Measurements from ENCODE around the gene A4GNT. TPM values are rescaled to one million over a fixed set of nuclear protein-coding genes. Genes with fewer than 3 reads are reported as not detected.
"Not testable (repeated sequence)": the region's sequence is repeated elsewhere in the genome, so short reads cannot be mapped to it uniquely, and the experiment has no call there.

Gene A4GNT
- polyA plus RNA-seq, 3 donors: 0.85 to 3.3 (median 1.00) TPM

DNA sequence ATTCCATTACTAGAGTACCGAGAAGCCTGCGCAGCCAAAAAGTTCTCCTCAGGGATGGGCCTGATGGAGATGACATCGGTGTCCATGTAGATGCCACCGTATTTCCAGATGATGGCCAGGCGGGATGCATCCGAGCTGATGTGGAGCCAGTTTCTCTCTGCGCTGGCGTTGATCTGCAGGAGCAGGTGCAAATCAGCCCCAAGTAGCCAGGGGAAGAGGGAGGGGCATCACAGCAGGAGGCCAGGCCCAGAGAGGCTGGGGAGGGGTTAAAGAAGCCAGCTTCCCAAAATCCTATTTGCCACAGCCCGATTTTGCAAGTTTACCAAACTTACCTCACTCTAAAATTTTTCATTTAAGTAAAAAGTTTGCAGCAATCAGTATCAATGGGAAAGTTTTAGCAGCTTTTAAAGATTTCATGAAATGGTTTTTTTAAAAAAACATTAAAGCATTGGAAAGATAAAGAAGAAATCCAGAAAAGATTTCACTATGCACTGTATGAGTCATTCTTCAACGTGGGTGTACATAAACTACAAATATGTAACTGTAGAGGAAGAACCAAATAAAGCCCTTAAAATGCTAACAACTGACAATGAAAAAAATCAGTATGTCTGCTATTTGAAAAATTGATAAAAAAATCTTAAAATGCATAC is 7.4 kb downstream of the A4GNT start:
- DNase-seq (ENCODE audit: extremely low read depth in 1 of 11, low read depth in 9 of 11, low spot score in 4 of 11): no peak

DNA sequence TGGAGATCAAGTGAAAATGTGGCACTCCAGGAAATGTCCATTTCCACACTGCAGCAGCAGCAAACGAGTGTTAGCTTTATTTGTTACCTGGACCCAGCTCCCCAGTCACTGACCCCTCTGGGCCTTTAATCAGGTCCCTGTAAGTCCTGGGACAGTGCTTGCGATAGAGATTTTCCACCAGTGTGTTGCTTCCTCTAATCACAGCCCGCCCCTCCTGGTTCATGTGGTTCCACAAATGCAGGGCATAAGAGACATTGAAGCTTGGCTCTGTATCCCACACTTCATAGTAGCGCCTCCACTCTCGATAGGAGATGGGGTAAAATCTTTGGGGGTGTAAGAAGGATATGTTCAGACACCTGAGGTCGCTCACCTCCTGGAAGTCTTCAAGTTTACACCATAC is 8.0 kb downstream of the A4GNT start:
- no peak for DNase-seq (ENCODE audit: extremely low read depth in 1 of 11, low read depth in 9 of 11, low spot score in 4 of 11)

DNA sequence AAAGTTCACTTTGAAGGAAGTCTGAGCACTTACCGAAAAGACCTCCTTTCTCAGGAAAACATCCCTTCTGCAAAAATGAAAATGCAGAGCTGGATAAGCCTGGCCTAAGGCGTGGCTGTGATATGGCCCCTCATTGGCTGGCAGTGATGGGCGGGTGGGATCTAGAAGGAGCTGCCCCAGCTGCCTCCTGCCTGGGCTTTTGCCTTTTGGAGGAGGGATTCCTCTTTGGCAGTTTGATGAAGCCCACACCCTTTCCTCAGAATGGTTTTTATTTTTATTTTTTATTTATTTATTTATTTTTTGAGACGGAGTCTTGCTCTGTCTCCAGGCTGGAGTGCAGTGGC is 12.8 kb downstream of the A4GNT start:
- no peak for DNase-seq (ENCODE audit: extremely low read depth in 1 of 11, low read depth in 9 of 11, low spot score in 4 of 11)

DNA sequence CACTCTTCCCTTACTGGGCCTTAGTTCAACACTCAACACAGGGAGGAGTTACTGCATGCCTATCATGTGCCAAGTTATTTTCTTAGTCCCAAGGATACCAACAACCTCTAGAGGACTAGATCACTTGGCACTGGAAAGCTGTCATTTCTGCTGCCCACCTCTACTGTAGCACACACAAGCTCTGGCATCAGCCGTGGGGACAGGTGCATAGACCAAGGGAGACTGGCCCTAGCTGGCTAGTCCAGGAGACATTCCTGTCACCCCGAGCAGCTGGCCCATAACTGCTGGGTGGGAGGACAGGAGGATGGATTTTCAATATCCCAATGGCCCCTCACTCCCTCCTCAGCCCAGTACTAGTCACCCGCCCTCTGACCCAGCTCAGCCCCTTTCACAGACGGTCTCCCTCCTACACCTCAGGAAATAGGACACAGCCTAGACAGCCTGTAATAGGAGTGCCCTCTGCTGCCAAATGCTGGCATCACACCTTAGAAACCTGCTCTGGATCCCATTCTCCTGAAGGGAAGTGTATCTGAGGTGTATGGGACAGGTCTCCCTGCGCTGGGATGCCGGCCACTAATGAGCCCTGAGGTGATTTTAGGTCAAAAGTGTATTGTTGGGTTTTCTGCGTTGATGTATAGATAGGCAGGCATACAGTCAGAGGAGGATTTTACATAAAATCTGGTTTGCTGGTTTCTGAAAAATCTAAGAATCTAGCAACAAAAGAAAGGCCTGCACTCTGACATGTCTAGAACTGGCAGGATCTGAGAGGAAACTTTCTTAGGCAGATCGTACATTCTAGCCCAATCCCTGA is 13.4 kb downstream of the A4GNT start:
- DNase-seq (ENCODE audit: extremely low read depth in 1 of 11, low read depth in 9 of 11, low spot score in 4 of 11): peak in 9 of 11 donors; percentile 33 to 72 (median 54)

DNA sequence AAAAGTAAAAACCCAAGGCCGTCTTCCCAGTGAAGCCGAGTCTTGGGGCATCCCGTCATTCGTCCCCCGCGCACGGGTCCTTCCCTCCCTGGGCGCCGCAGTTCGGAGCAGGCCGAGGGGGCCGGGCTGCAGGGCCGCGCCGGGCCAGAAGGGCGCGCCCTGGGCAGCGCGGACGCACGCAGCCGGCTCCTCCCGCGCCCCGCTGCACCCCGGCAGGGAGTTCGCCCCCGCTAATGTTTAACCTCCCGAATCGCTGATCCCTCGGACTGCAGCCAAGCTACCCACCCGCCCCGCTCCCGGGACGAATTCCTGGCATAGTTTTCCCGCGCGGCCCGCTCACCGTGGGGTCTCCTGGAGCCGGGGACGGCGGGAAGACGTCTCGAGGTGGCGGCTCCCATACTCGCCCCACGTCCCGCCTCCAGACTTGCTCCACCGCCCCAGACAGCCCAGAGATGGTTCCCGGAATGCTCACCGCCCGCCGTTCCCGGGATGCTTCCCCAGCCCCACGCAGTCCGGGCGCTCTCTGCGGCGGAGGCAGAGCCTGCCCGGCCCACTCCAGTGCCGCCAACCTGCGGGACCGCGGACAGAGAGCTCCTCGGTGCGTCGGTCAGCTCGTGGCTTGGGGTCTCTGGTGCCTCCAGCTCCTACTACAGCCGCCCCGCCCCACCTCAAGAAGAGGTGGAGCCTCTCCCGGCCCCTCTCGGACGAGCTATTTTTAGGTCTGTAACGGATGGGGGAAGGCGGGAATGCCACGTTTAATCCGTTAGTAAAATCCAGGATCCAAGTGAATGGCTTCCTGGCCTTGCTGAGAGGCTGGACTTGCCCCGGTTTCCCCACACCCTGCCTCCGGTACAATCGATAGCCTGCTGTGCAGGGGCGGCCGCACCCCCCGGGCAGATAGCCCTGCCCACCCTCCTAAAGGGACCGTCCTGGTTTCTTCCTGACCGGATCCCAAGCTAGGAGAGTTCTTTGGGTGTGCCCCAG is 16.9 kb downstream of the A4GNT start, which contains the start of gene DZIP1L:
Gene DZIP1L (minus strand): TSS at position 621 of the 984 bp plus-strand sequence. CDS start 11,637 bp downstream, outside the sequence.
- DNase-seq (ENCODE audit: extremely low read depth in 1 of 11, low read depth in 9 of 11, low spot score in 4 of 11): peak; percentile 24 to 71 (median 62)

DNA sequence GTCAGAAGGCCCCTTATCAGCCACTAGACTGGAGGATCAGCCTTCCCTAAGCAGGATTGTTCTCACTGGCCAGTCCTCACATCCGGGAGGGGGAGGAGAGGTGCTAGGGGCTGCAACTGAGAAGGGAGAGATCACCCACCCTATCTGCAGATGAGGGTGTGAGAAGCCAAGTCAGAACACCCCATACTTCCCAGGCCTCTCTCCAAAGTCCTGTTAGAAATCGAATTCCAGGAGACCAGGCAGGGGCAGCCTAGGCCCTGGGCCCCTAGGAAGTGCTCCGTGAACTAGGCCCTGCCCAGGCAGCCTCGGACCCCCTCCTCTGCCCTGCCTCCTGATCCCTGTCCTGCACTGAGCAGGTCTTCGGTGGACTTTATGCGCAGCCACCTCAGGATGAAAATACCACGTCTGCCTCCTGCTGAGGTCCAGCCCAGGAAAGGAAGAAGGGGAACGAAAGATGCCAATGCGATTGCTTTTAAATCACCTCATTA is 17.7 kb downstream of the A4GNT start:
- peak in 4 of 11 donors; percentile 10 to 23 (median 12) for DNase-seq (ENCODE audit: extremely low read depth in 1 of 11, low read depth in 9 of 11, low spot score in 4 of 11)

DNA sequence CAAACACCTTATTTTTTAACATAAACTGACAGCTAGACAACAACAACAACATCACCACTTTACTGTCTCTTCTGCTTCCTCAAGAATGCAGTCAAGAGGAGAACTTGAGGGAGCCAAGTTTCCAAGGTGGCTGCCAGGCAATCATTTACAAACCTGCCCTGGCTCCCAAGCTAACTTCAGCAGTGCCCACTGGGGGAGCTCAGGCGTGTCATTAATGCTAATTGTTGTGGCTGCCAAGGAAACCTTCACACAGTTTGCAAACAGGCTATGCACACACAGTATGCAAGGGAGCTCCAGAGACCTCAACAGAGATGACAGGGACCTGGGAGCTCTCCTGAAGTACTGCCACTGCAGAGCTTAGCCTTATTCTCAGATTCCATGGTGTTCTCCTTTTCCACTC is 18.9 kb downstream of the A4GNT start:
- peak in 10 of 11 donors; percentile 47 to 88 (median 62) for DNase-seq (ENCODE audit: extremely low read depth in 1 of 11, low read depth in 9 of 11, low spot score in 4 of 11)

DNA sequence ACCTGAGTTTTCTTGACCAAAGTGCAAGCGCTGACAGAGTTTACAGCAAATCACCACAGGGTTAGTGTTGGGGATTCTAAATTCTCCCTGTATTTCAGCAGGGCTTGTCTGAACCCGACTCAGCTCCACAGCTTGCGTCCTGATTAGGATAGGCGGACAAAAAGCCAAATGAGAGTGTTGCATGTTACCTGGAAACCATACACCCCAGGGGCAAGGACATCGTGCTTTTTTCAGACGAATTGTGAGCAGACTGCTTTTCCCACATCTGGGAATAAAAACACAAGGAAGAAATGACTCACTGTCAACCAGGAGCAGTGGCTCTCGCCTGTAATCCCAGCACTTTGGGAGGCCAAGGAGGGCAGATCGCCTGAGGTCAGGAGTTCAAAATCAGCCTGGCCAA is 19.8 kb downstream of the A4GNT start:
- DNase-seq (ENCODE audit: extremely low read depth in 1 of 11, low read depth in 9 of 11, low spot score in 4 of 11): no peak

DNA sequence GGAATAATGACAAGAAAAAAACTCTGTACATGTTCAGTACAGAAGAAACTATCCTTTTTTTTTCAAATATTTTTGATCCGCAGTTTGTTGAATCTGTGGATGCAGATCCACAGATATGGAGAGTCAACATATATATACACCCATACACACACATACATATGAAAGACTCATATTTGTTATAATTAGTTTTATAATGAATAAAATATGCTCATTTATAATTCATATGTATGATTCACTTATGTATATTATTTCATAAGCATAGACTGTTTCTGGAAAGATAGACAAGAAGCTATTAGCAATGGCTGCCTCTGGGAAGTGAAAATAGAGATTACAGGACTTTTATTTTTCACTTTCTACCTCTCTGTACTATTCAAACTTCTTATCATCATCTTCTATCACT is 26.6 kb downstream of the A4GNT start:
- DNase-seq (ENCODE audit: extremely low read depth in 1 of 11, low read depth in 9 of 11, low spot score in 4 of 11): no peak

DNA sequence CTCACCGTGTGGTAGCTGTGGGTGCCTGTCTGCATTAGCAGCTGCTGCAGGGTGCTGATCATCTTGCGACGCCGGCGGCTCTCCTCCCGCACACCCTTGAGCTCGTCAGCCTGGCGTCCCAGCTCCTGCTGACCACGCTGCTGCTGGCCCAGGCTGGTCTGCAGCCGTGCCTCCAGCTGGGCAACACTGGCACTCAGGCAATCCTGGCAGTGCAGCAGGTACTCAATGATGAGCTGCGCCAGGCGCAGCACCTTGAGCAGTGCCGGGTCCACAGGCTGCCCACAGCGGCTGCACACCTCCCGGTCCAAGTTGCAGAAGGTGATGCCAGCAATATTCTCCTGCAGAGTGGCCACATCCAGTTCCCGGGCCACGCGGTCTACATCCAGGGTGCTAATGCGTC is 28.7 kb downstream of the A4GNT start:
- DNase-seq (ENCODE audit: extremely low read depth in 1 of 11, low read depth in 9 of 11, low spot score in 4 of 11): no peak

DNA sequence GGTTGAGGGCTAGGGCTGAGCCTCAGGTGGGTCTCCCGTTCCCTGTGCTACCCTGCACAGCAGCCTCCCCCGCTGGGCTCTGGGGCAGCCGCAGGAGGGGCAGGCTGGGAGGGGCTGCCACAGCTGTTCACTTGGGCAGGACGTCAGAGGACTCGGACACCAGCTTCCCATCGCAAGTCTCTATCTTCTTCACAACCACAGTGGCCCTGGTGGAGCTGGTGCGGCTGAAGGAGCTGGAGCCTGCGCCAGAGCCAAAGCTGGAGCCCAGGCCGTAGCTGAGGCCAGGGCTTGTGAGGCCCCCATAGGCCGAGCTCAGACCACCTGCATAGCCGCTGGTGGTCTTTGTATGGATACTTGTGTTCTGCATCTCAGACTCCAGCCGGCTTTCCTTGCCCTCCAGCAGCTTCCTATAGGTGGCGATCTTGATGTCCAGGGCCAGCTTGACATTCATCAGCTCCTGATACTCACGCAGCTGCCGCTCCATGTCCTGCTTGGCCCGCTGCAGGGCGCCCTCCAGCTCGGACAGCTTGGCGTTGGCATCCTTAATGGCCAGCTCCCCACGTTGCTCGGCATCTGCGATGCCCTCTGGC is 30.7 kb downstream of the A4GNT start:
- DNase-seq (ENCODE audit: extremely low read depth in 1 of 11, low read depth in 9 of 11, low spot score in 4 of 11): not testable (repeated sequence)

DNA sequence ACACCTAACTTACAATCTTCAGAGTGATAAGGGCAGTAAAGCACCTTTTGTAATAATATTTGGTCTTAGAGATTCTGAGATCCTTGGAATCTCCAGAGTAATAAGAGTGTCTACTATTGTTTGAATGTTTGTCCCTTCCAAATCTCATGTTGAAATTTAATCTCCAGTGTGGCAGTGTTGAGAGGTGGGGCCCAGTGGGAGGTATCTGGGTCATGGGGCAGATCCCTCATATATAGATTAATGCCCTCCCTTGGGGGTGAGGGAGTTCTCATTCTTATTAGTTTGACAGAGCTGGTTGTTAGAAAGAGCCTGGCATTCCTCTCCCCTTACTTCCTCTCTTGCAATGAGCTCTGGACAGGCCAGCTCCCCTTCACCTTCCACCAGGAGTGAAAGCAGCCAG is 32.8 kb downstream of the A4GNT start:
- DNase-seq (ENCODE audit: extremely low read depth in 1 of 11, low read depth in 9 of 11, low spot score in 4 of 11): no peak

DNA sequence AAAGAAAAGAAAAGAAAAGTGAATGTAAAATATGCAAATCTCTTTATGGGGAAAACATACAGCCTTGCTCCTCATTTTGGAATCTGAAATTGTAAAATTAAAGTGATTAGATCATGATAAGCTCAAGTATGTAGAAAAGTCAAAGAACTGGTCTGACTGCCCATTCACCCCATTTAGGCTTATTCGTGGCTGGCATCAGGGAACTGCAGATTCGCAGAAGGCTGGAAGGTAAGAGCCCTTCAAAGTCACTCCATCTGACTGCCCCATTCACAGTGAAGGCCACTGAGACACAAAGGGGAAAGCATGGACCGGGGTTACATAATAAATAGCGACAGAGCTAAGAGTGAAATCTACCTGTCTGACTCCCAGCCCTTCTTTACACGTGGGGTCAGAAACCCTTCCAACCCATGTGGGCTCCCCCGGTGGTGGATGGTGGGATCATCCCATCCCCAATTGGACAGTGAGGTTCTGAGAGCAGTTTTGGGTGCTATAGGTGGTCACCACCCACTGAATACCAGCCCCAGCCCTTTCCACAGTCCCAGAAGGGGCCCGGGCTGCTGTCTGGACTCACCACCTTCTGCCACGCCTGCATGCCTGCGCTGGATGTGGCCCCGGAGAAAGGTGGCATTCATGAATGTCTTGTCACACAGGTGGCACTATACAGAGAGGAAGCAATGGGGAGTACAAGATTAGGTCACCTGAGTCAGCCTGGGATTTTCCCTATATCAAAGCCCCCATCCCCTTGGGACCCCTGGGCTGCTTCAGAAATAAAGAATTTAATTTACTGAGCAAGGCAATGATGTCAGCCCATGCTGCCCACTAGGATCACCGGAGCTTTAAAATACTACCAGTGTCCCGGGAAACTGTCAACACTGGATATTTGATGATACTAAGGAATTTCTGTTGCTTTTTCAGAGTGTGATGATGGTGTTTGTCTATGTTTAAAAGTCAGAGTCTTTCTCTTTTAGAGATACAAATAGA is 34.7 kb downstream of the A4GNT start:
- DNase-seq (ENCODE audit: extremely low read depth in 1 of 11, low read depth in 9 of 11, low spot score in 4 of 11): no peak

DNA sequence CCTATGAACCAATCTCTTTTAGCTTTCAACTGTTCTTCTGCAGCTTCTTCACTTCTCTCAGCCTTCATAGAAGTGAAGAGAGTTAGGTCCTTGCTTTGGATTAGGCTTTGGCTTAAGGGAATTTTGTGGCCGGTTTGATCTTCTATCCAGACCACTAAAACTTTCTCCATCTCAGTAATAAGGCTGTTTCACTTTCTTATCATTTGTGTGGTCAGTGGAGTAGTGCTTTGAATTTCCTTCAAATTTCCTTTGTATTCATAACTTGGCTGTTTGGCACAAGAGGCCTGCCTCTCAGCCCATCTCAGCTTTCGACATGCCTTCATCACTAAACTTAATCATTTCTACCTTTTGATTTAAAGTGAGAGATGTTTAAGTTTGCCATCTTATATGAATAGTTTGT is 38.5 kb downstream of the A4GNT start:
- DNase-seq (ENCODE audit: extremely low read depth in 1 of 11, low read depth in 9 of 11, low spot score in 4 of 11): no peak

DNA sequence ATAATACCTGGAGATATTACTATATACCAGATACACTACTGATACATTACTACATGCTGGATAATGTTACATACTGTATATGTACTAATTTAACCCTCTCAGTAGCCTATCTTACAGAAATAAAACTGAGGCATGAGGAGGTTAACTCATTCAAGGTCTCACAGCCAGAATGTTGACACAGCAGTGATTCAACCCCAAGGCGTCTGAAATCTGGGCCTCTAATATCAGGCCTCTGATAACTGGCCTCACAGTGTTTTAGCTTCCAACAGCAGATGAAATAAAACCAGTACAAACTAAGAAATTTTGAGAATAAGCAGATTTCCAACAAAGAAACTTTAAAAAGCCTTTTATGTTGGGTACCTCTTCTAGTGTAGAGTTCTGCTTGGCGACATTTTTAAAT is 40.2 kb downstream of the A4GNT start:
- DNase-seq (ENCODE audit: extremely low read depth in 1 of 11, low read depth in 9 of 11, low spot score in 4 of 11): no peak

DNA sequence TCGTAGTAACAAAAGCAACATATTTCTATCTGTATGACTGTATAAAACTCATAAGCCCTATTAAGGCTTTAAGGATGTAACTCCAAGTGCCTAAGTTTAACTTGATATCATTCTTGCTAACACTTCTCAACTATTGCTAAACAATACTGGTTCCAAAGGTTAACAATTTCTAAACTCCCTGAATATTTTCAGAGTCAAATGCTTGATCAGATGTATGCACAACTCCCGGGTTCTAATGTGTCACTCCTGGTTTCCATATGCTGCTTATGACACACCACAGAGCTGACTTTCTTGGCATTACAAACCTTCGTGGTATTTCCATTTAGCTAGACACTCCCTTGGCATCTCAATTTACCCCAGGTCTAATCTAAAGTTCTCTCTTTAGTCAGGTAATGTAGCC is 43.1 kb downstream of the A4GNT start:
- no peak for DNase-seq (ENCODE audit: extremely low read depth in 1 of 11, low read depth in 9 of 11, low spot score in 4 of 11)

DNA sequence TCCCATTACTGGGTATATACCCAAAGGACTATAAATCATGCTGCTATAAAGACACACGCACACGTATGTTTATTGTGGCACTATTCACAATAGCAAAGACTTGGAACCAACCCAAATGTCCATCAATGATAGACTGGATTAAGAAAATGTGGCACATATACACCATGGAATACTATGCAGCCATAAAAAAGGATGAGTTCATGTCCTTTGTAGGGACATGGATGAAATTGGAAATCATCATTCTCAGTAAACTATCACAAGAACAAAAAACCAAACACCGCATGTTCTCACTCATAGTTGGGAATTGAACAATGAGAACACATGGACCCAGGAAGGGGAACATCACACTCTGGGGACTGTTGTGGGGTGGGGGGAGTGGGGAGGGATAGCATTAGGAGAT is 46.4 kb downstream of the A4GNT start:
- DNase-seq (ENCODE audit: extremely low read depth in 1 of 11, low read depth in 9 of 11, low spot score in 4 of 11): not testable (repeated sequence)

DNA sequence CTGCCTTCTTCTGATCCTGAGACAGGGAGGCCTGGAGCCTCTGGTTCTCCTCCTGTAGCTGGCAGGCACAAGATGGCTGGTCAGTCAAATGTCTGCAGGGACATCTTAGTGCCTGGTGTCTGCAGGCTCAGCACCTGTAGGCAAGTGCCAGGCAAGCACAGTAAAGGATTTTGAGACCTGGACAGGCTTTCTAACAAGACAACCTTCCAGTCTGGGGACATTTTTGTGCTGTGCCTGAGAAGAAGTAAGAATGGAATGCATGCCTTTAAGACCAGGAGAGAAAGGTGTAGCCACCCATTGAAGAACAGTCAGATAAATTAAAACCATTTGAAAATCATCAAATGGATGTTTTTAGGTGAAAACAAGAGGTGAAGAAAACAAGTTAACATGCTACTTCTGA is 48.0 kb downstream of the A4GNT start:
- DNase-seq (ENCODE audit: extremely low read depth in 1 of 11, low read depth in 9 of 11, low spot score in 4 of 11): no peak
